ENCODE measurements around the gene AMPD3.

DNA sequence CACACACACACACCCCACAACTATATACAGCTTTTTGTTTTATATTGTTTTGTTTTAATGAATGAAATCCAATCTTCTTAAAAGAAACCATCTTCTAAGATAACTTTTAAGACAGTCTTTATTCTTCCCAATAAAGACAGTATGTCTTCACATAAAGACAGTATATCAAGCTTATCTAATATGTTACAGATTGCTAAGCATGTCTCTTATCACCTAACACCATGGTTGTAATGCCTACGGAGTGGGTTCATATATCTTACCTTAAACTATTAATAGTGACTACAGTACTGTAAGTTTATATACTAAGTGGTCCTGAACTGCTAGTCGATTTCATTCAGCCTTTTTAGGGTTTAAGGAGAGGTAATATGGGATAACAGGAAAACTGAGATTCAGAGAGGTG is 77.5 kb downstream of the AMPD3 start:
- TF ChIP-seq, protein P1, sequence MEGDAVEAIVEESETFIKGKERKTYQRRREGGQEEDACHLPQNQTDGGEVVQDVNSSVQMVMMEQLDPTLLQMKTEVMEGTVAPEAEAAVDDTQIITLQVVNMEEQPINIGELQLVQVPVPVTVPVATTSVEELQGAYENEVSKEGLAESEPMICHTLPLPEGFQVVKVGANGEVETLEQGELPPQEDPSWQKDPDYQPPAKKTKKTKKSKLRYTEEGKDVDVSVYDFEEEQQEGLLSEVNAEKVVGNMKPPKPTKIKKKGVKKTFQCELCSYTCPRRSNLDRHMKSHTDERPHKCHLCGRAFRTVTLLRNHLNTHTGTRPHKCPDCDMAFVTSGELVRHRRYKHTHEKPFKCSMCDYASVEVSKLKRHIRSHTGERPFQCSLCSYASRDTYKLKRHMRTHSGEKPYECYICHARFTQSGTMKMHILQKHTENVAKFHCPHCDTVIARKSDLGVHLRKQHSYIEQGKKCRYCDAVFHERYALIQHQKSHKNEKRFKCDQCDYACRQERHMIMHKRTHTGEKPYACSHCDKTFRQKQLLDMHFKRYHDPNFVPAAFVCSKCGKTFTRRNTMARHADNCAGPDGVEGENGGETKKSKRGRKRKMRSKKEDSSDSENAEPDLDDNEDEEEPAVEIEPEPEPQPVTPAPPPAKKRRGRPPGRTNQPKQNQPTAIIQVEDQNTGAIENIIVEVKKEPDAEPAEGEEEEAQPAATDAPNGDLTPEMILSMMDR (conservative IDR thresholded peaks at IDR 0.05): no peak
- TF ChIP-seq EZH2 (IDR thresholded peaks at IDR 0.05; ENCODE audit: low read depth): no peak
